ENCODE measurements around the gene NHEJ1. TPM values are rescaled to one million over a fixed set of nuclear protein-coding genes. Genes with fewer than 3 reads are reported as not detected.

NHEJ1 gene
- total and polyA plus RNA-seq, 2 donors (not counting 3 experiments of a cell fraction or from before 2014, with no cell fraction given): 12.8 to 12.9 TPM

DNA sequence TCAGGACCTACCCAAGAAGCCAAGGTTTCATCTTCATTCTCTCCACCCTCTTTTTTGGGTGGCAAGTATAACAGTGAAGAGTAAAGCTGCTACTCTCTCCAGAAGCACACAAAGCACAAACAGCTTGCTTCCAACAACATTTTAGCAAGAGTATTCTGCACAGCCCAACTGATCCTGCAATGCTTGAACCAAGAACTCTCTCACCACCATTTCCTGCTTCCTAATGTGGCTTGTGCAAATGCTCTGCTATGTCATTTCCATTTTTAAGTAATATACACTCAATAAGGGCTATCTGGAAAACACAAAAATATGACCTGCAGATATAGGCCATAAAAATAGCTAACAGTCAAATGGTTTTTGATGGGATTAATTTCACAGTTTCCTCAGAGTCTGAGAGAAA is 75.8 kb downstream of the NHEJ1 start:
- POLR2A ChIA-PET: no interaction called here
- intact Hi-C loops (cut with micrococcal nuclease): no loop called here
- BruUV-seq (replicated peaks): no TSS peak

More for the DNA sequence above, 75.8 kb downstream of the NHEJ1 start:
- no peak for TF ChIP-seq MAX (IDR thresholded peaks at IDR 0.05; ENCODE audit: insufficient read depth, insufficient read length)
- no peak for TF ChIP-seq POLR2AphosphoS5 (IDR thresholded peaks at IDR 0.05; ENCODE audit: insufficient read depth, low read depth, low read length)
- TF ChIP-seq JUN (IDR thresholded peaks at IDR 0.05; ENCODE audit: borderline replicate concordance, insufficient read depth, insufficient read length, low read depth): no peak
- TF ChIP-seq GATA2 (IDR thresholded peaks at IDR 0.05; ENCODE audit: insufficient read depth, insufficient read length, low read depth, low read length): no peak
- no peak for TF ChIP-seq CTCF (IDR thresholded peaks at IDR 0.05; ENCODE audit: extremely low read depth in 1 of 2, insufficient read depth in 1 of 2, low read depth in 1 of 2, low read length in 2 of 2)
- no peak for TF ChIP-seq POLR2A (IDR thresholded peaks at IDR 0.05; ENCODE audit: low read depth, low read length)
- no peak for TF ChIP-seq EZH2 (IDR thresholded peaks at IDR 0.05; ENCODE audit: borderline replicate concordance, low read depth, low read length, severe bottlenecking)
- no peak for TF ChIP-seq MYC (IDR thresholded peaks at IDR 0.05; ENCODE audit: low read depth, low read length)
- TF ChIP-seq FOS (IDR thresholded peaks at IDR 0.05; ENCODE audit: borderline replicate concordance, insufficient read depth, low read length): no peak
- Histone ChIP-seq H3K27ac (ENCODE audit: insufficient read depth, low read depth, low read length) (no peak overlapping the region), H3K4me3 (replicated peaks in 1 of 3; ENCODE audit: insufficient read depth in 1 of 3, low read depth in 1 of 3, low read length in 3 of 3) (no peak overlapping the region), H3K9me1 (replicated peaks; ENCODE audit: control insufficient read depth, extremely low read depth, insufficient read depth, low read length) (no peaks in the 10 kb centered on the region), H3K27me3 (ENCODE audit: control insufficient read depth in 2 of 2, insufficient read depth in 2 of 2, low read length in 2 of 2) (no peaks in the 10 kb centered on the region), H4K20me1 (replicated peaks; ENCODE audit: control insufficient read depth, extremely low read depth, insufficient read depth, low read length) (no peaks in the 10 kb centered on the region), H2AFZ (ENCODE audit: low read depth, low read length) (no peak overlapping the region), H3K9me3 (replicated peaks; ENCODE audit: control insufficient read depth, insufficient read depth, low read length) (no peaks in the 10 kb centered on the region), H3K4me2 (ENCODE audit: insufficient read depth, low read length) (no peak overlapping the region), H3K4me1 (ENCODE audit: control insufficient read depth, extremely low read depth, insufficient read depth, low read length) (no peaks in the 10 kb centered on the region), H3K79me2 (ENCODE audit: control insufficient read depth, insufficient read depth, low read length) (no peaks in the 10 kb centered on the region), H3K9ac (replicated peaks; ENCODE audit: extremely low read depth, insufficient read depth, low read length) (no peak overlapping the region), H3K36me3 (ENCODE audit: control insufficient read depth in 2 of 2, extremely low read depth in 1 of 2, insufficient read depth in 2 of 2, low read length in 2 of 2) (no peaks in the 10 kb centered on the region)
- dilution Hi-C loops (cut with MboI; ENCODE audit: extremely low pct_ligation_motif_present, low sequenced_read_pairs): no loop called here
- FAIRE-seq: no peak
- CTCF ChIA-PET: interaction anchor here (0.5 to 1.7 kb wide), 9 partner anchors 9 to 105 kb away, joined by 3 to 10 read pairs (median 3); no protein-coding TSS in a partner anchor
- DNase-seq (ENCODE audit: low read depth, low spot score): no peak
